ENCODE results near the gene FBXO48.
A peak's percentile ranks its signal among the peaks of the same experiment; 100 is the strongest.

The FBXO48 gene

GRCh38 chr2:68428126-68428525 is 39.0 kb downstream of the FBXO48 start:
- no peak for DNase-seq (ENCODE audit: low read depth)

GRCh38 chr2:68426848-68427579 is 40.1 kb downstream of the FBXO48 start:
- DNase-seq (ENCODE audit: low read depth): no peak
- H3K4me3 ChIP-seq (ENCODE audit: low read length): no peak overlapping the region
- TF ChIP-seq CTCF (conservative IDR thresholded peaks at IDR 0.05; ENCODE audit: low read length): no peak

More at GRCh38 chr2:68428126-68428525, 39.0 kb downstream of the FBXO48 start:
- TF ChIP-seq CTCF (conservative IDR thresholded peaks at IDR 0.05; ENCODE audit: low read length): no peak
- no peak overlapping the region for H3K4me3 ChIP-seq (ENCODE audit: low read length)

- TF ChIP-seq CTCF (conservative IDR thresholded peaks at IDR 0.05; ENCODE audit: low read length): no peak
- no peak for DNase-seq (ENCODE audit: low read depth)
- no peak overlapping the region for H3K4me3 ChIP-seq (ENCODE audit: low read length)
Observed at GRCh38 chr2:68426446-68426845, 40.6 kb downstream of the FBXO48 start.

- H3K4me3 ChIP-seq (ENCODE audit: low read length): no peak overlapping the region
- TF ChIP-seq CTCF (conservative IDR thresholded peaks at IDR 0.05; ENCODE audit: low read length): no peak
- no peak for DNase-seq (ENCODE audit: low read depth)
Observed at GRCh38 chr2:68425503-68425902, 41.6 kb downstream of the FBXO48 start.

GRCh38 chr2:68423966-68424650 is 43.0 kb downstream of the FBXO48 start:
- no peak for DNase-seq (ENCODE audit: low read depth)
- no peak overlapping the region for H3K4me3 ChIP-seq (ENCODE audit: low read length)
- TF ChIP-seq CTCF (conservative IDR thresholded peaks at IDR 0.05; ENCODE audit: low read length): no peak

GRCh38 chr2:68420254-68420910 is 46.7 kb downstream of the FBXO48 start:
- peak; percentile 33 for DNase-seq (ENCODE audit: low read depth)

More at GRCh38 chr2:68420254-68420910, 46.7 kb downstream of the FBXO48 start:
- H3K4me3 ChIP-seq (ENCODE audit: low read length): no peak overlapping the region
- no peak for TF ChIP-seq CTCF (conservative IDR thresholded peaks at IDR 0.05; ENCODE audit: low read length)
